ENCODE data around the gene ENPP3. TPM values are rescaled to one million over a fixed set of nuclear protein-coding genes. Genes with fewer than 3 reads are reported as not detected.

The ENPP3 gene
- total RNA-seq, 1 experiment from 2014 or later: not detected

DNA sequence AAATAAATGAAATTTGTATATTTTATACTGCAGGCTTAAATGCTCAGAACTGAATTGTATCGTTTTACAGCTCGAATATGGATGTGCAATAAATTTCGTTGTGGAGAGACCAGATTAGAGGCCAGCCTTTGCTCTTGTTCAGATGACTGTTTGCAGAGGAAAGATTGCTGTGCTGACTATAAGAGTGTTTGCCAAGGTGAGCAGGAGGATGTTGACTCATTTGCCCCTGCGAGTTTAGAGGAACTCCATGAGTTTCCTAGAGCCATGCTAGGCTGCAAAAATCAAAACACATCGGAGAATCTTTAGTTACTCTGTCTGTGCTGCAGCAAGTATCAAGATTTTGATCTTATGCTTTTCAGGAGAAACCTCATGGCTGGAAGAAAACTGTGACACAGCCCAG lies 15.4 kb downstream of the ENPP3 start:
- Mint-ChIP-seq H3K27ac (ENCODE audit: low read depth, unreplicated experiment) (no peak overlapping the region), H3K27me3 (ENCODE audit: insufficient read depth, unreplicated experiment) (no peaks in the 10 kb centered on the region), H3K4me1 (ENCODE audit: insufficient read depth, unreplicated experiment) (peaks cover 6% of the 10 kb centered on the region), H3K36me3 (ENCODE audit: insufficient read depth, unreplicated experiment) (no peaks in the 10 kb centered on the region), H3K9me3 (ENCODE audit: unreplicated experiment) (no peaks in the 10 kb centered on the region), H3K4me3 (ENCODE audit: unreplicated experiment) (no peak overlapping the region)
- TF ChIP-seq, protein P1, sequence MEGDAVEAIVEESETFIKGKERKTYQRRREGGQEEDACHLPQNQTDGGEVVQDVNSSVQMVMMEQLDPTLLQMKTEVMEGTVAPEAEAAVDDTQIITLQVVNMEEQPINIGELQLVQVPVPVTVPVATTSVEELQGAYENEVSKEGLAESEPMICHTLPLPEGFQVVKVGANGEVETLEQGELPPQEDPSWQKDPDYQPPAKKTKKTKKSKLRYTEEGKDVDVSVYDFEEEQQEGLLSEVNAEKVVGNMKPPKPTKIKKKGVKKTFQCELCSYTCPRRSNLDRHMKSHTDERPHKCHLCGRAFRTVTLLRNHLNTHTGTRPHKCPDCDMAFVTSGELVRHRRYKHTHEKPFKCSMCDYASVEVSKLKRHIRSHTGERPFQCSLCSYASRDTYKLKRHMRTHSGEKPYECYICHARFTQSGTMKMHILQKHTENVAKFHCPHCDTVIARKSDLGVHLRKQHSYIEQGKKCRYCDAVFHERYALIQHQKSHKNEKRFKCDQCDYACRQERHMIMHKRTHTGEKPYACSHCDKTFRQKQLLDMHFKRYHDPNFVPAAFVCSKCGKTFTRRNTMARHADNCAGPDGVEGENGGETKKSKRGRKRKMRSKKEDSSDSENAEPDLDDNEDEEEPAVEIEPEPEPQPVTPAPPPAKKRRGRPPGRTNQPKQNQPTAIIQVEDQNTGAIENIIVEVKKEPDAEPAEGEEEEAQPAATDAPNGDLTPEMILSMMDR (IDR thresholded peaks at IDR 0.05; ENCODE audit: unreplicated experiment): no peak
- POLR2A ChIA-PET: interaction anchor here (0.6 kb wide), 1 partner anchor 13 kb away, joined by 3 read pairs; no protein-coding TSS in a partner anchor
- CTCF ChIA-PET: interaction anchor here (0.6 to 2.9 kb wide), 3 partner anchors 24 to 55 kb away, joined by 3 to 15 read pairs (median 4); partner anchors contain the start of gene MED23
- intact Hi-C loops (cut with micrococcal nuclease): no loop called here
- DNase-seq (ENCODE audit: unreplicated experiment): peak; percentile 21
- BruUV-seq (replicated peaks): no TSS peak

DNA sequence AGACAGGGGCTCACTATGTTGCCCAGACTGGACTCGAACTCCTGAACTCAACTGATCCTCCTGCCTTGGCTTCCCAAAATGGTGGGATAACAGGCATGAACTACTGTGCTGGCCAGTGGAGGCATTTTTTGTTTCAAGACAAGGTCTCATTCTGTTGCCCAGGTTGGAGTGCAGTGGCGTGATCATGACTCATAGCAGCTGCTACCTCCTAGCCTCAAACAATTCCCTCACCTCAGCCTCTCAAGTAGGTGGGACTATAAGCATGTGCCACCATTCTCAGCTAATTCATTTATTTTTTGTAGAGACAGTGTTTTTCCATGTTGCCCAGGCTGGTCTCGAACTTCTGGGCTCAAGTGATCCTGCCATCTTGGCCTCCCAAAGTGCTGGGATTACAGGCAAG lies 17.2 kb downstream of the ENPP3 start:
- TF ChIP-seq, protein P1 (IDR thresholded peaks at IDR 0.05; ENCODE audit: unreplicated experiment): no peak
- H3K36me3 Mint-ChIP-seq (ENCODE audit: insufficient read depth, unreplicated experiment): no peaks in the 10 kb centered on the region
- H3K9me3 Mint-ChIP-seq (ENCODE audit: unreplicated experiment): no peaks in the 10 kb centered on the region
- H3K4me3 Mint-ChIP-seq (ENCODE audit: unreplicated experiment): no peak overlapping the region
- no peaks in the 10 kb centered on the region for H3K27me3 Mint-ChIP-seq (ENCODE audit: insufficient read depth, unreplicated experiment)
- peak; percentile 17 for DNase-seq (ENCODE audit: unreplicated experiment)
- ChIA-PET CTCF (interaction anchor here (0.9 to 2.9 kb wide), 2 partner anchors 26 to 270 kb away, joined by 4 to 15 read pairs; partner anchors contain the start of gene MED23), POLR2A (interaction anchor here (0.7 kb wide), 2 partner anchors 70 to 436 kb away, joined by 3 read pairs; no protein-coding TSS in a partner anchor)
- H3K4me1 Mint-ChIP-seq (ENCODE audit: insufficient read depth, unreplicated experiment): peaks cover 6% of the 10 kb centered on the region
- H3K27ac Mint-ChIP-seq (ENCODE audit: low read depth, unreplicated experiment): no peak overlapping the region
- BruUV-seq (replicated peaks): no TSS peak
- intact Hi-C loops (cut with micrococcal nuclease): no loop called here

DNA sequence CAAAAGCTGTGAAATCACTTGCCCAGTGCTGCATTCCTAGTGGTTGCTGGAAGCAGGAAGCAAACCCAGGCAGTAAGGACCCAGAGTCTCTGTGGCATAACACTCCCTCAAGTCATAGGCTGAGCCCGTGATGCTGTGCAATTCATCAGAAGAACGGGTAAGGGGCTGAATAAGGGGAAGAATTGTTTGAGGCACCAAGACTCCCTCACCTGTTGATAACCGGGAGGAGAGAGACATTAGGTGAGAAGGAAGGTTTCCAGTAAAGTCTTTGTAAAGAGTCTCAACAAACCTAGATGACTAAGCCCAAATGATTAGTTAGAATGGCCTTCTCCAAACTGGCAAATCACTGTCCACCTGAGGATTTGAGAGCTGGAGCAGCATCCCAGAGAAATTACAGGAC lies 18.3 kb downstream of the ENPP3 start:
- Mint-ChIP-seq H3K9me3 (ENCODE audit: unreplicated experiment) (no peaks in the 10 kb centered on the region), H3K4me3 (ENCODE audit: unreplicated experiment) (no peak overlapping the region), H3K27me3 (ENCODE audit: insufficient read depth, unreplicated experiment) (no peaks in the 10 kb centered on the region), H3K27ac (ENCODE audit: low read depth, unreplicated experiment) (no peak overlapping the region), H3K36me3 (ENCODE audit: insufficient read depth, unreplicated experiment) (no peaks in the 10 kb centered on the region), H3K4me1 (ENCODE audit: insufficient read depth, unreplicated experiment) (peaks cover 13% of the 10 kb centered on the region)
- BruUV-seq (replicated peaks): no TSS peak
- TF ChIP-seq, protein P1 (IDR thresholded peaks at IDR 0.05; ENCODE audit: unreplicated experiment): no peak
- no peak for DNase-seq (ENCODE audit: unreplicated experiment)
- ChIA-PET CTCF (interaction anchor here (1.0 to 2.9 kb wide), 2 partner anchors 27 to 259 kb away, joined by 3 to 15 read pairs; partner anchors contain the start of gene MED23), POLR2A (no interaction called here)
- intact Hi-C loops (cut with micrococcal nuclease): no loop called here

GRCh38 chr6:131655951-131656350 lies 18.8 kb downstream of the ENPP3 start:
- POLR2A ChIA-PET: no interaction called here
- no peak overlapping the region for H3K27ac Mint-ChIP-seq (ENCODE audit: low read depth, unreplicated experiment)

More at GRCh38 chr6:131655951-131656350, 18.8 kb downstream of the ENPP3 start:
- DNase-seq (ENCODE audit: unreplicated experiment): no peak
- no peaks in the 10 kb centered on the region for H3K9me3 Mint-ChIP-seq (ENCODE audit: unreplicated experiment)
- no peaks in the 10 kb centered on the region for H3K27me3 Mint-ChIP-seq (ENCODE audit: insufficient read depth, unreplicated experiment)
- CTCF ChIA-PET: interaction anchor here (0.7 to 1.1 kb wide), 3 partner anchors 75 to 293 kb away, joined by 3 to 4 read pairs (median 3); no protein-coding TSS in a partner anchor
- no TSS peak for BruUV-seq (replicated peaks)
- H3K4me3 Mint-ChIP-seq (ENCODE audit: unreplicated experiment): no peak overlapping the region
- intact Hi-C loops (cut with micrococcal nuclease): no loop called here
- no peaks in the 10 kb centered on the region for H3K36me3 Mint-ChIP-seq (ENCODE audit: insufficient read depth, unreplicated experiment)
- TF ChIP-seq, protein P1 (IDR thresholded peaks at IDR 0.05; ENCODE audit: unreplicated experiment): no peak
- peaks cover 14% of the 10 kb centered on the region for H3K4me1 Mint-ChIP-seq (ENCODE audit: insufficient read depth, unreplicated experiment)
